Upper lobe of right lung (tissue), 1 donor: ENCODE results near the gene TANC1. TPM values are rescaled to one million over a fixed set of nuclear protein-coding genes. Genes with fewer than 3 reads are reported as not detected.
"Not testable (repeated sequence)": the region's sequence is repeated elsewhere in the genome, so short reads cannot be mapped to it uniquely, and the experiment has no call there.

ENCODE experiments used
- ATAC-seq: fragments of 200-7000 bp; cut with Tn5 transposase; one replicate; pipeline ENCODE4 v1.9.1; 2020; ENCODE audit warnings: mild to moderate bottlenecking, moderate library complexity
- DNase-seq: peaks from one replicate; pipeline ENCODE4 v3.0.0-alpha.2; 2020
- H3K27ac ChIP-seq: fragments of 200-600 bp; one replicate; pipeline ENCODE4 v1.8.0; 2022
- H3K27me3 ChIP-seq: fragments of 200-600 bp; one replicate; pipeline ENCODE4 v1.8.0; 2022; ENCODE audit warnings: mild to moderate bottlenecking
- H3K36me3 ChIP-seq: fragments of 200-600 bp; one replicate; pipeline ENCODE4 v1.8.0; 2022
- H3K4me1 ChIP-seq: fragments of 200-600 bp; one replicate; pipeline ENCODE4 v1.8.0; 2022
- H3K4me3 ChIP-seq: fragments of 200-600 bp; one replicate; pipeline ENCODE4 v1.8.0; 2022; ENCODE audit warnings: mild to moderate bottlenecking
- H3K9me3 ChIP-seq: fragments of 200-600 bp; one replicate; pipeline ENCODE4 v1.8.0; 2022
- intact Hi-C: fragments of 100-400 bp; cut with DNase I; formaldehyde crosslinking; loops from one replicate; pipeline ENCODE4 v1.11.0; 2022
- total RNA-seq: library from RNA; stranded (reverse); fragmentation: NEBNext Ultra II Directional; extraction: Animal tissue kit (Norgen Biotek cat#: 25700); gene quantifications from one replicate; pipeline ENCODE4 v1.2.1, GENCODE V29; 2021
- TF ChIP-seq, protein P1 (sequence below): fragments of 200-600 bp; IDR thresholded peaks from one replicate; pipeline ENCODE4 v1.8.0; 2022; ENCODE audit warnings: antibody characterized with exemption
- donor health status: DM: no; HTN: yes; CAD: no; lungs with severe emphysema.

The TANC1 gene
- total RNA-seq, 1 donor from 2014 or later = 60.4 TPM

DNA sequence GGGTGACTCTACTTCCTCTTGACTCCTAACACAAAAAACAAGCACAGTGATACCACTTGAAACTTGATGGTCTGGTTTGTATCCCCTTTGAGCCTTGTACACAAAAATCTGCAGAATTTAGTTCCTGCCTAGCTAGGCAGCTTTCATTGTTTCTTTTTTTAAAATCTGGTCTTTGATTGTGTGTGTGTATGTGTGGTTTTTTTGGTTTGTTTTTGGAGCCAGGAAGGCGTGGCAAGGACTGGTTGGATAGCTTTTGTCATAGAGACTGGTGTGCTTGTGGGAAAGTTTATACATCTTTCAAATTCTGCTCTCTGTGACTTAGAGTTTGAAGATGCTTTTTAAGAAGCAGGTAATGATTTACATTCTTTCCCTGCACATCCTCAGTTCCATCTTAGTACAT, 127.4 kb downstream of the TANC1 start:
- H3K27ac ChIP-seq = no peak overlapping the region
- intact Hi-C loops = no loop called here
- H3K9me3 ChIP-seq = peaks cover 9% of the 10 kb centered on the region
- H3K27me3 ChIP-seq = no peaks in the 10 kb centered on the region
- peaks cover 11% of the 10 kb centered on the region for H3K36me3 ChIP-seq
- ATAC-seq (no peak), DNase-seq (no peak)
- TF ChIP-seq, protein P1, sequence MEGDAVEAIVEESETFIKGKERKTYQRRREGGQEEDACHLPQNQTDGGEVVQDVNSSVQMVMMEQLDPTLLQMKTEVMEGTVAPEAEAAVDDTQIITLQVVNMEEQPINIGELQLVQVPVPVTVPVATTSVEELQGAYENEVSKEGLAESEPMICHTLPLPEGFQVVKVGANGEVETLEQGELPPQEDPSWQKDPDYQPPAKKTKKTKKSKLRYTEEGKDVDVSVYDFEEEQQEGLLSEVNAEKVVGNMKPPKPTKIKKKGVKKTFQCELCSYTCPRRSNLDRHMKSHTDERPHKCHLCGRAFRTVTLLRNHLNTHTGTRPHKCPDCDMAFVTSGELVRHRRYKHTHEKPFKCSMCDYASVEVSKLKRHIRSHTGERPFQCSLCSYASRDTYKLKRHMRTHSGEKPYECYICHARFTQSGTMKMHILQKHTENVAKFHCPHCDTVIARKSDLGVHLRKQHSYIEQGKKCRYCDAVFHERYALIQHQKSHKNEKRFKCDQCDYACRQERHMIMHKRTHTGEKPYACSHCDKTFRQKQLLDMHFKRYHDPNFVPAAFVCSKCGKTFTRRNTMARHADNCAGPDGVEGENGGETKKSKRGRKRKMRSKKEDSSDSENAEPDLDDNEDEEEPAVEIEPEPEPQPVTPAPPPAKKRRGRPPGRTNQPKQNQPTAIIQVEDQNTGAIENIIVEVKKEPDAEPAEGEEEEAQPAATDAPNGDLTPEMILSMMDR = no peak
- no peak overlapping the region for H3K4me3 ChIP-seq
- H3K4me1 ChIP-seq = peaks cover 67% of the 10 kb centered on the region

DNA sequence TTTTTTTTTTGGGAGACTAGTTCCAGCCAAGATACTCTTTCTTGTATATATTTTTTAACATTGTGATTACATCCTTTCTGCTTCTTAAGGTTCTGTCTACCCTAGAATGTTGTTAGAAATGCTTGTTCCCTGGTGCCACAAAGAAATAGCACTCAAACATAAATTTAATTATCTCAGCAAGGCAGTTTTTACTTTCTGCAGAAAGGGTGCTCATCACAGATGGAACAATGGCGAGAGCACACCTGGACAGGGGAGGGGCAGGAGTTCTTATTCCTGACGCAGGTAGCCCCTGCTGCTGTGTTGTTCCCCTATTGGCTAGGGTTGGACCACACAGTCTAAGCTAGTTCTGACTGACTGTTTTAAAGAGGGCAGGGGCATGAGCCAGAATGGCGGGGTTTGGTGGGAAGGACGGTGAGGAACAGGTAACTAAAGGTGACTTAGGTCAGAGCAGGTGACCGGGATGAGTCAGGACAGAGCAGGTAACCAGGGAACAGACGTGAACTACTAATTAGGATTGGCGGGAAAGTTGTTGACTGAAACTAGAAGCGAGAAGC, 127.9 kb downstream of the TANC1 start:
- Histone ChIP-seq H3K27ac (peak overlapping the region; percentile 14), H3K4me1 (peaks cover 62% of the 10 kb centered on the region), H3K36me3 (peaks cover 11% of the 10 kb centered on the region)
- DNase-seq, intact Hi-C loops, H3K4me3 ChIP-seq, H3K27me3 ChIP-seq, H3K9me3 ChIP-seq, ATAC-seq: not testable (repeated sequence)

DNA sequence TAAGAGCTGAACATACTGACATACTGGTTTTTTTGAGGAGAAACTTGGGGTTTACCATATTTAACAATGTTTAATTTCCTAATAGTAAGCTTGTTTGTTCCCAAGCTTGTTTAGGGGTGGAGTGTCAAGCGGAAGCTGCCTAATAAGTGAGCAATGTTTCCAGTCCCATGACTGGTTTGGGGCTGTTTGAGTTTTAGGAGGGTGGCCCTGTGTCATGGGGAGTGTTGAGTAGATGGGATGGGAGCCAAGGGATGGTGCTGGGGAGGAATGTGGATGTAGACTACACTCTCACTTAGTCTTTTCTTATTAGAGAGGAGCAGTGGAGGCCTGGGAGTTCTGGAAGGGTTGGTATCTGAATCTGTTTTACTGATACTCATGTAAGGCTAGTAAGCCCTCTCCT, 128.5 kb downstream of the TANC1 start:
- Histone ChIP-seq H3K9me3 (peaks cover 9% of the 10 kb centered on the region), H3K27ac (peak overlapping the region; percentile 14), H3K36me3 (peaks cover 11% of the 10 kb centered on the region), H3K4me1 (peaks cover 57% of the 10 kb centered on the region), H3K4me3 (no peak overlapping the region), H3K27me3 (no peaks in the 10 kb centered on the region)
- DNase-seq (no peak), ATAC-seq (no peak)
- intact Hi-C loops = no loop called here
- TF ChIP-seq, protein P1 = no peak

DNA sequence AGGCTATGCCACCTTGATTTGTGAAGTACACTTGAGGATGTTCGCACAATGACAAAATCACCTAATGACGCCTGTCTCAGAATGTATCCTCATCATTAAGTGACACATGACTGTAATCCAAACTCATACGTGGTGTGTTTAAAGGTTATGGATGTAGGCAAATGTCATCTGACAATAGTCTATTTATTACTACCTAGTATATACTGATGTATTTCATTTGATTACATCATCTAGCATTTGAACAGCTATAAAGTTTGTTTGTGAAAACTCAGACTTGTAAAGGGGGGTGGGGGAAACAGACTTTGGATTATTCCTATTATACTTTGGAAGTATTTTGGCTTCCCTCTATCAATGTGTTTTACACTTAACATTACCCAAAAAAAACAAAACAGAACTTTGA, 129.9 kb downstream of the TANC1 start:
- peaks cover 11% of the 10 kb centered on the region for H3K36me3 ChIP-seq
- ATAC-seq = no peak
- no peak overlapping the region for H3K4me3 ChIP-seq
- peak overlapping the region; percentile 39 for H3K27ac ChIP-seq
- no peak for DNase-seq
- TF ChIP-seq, protein P1 = no peak
- intact Hi-C loops = no loop called here
- H3K4me1 ChIP-seq = peaks cover 42% of the 10 kb centered on the region
- H3K9me3 ChIP-seq = peaks cover 9% of the 10 kb centered on the region
- H3K27me3 ChIP-seq = no peaks in the 10 kb centered on the region

DNA sequence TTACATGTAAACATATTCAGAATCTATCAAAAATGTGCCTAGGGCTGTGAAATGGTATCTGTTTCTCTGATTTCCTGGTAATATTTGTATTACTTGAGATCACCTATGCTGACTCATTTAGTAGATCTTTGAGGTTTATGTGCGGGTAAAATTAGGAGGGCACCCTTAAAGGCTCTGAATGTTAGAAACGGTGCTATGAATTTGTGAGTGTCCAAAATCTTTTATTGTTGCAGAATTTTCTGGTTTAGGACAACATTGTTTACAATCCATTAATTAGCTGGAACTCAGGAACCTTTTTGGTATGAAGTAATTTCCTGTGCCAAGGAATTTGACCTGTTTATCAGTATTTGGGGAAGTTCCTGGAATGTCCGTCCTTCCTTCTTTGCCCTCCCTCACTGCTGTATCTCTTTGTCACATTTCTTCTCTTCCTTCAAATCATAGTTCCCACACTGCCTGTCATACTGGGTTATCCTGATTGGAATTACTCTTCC, 130.5 kb downstream of the TANC1 start:
- Histone ChIP-seq H3K9me3 (peaks cover 9% of the 10 kb centered on the region), H3K27me3 (no peaks in the 10 kb centered on the region), H3K4me3 (no peak overlapping the region), H3K27ac (peak overlapping the region; percentile 39), H3K4me1 (peaks cover 36% of the 10 kb centered on the region), H3K36me3 (peaks cover 11% of the 10 kb centered on the region)
- TF ChIP-seq, protein P1 = no peak
- ATAC-seq = no peak
- intact Hi-C loops = no loop called here
- no peak for DNase-seq

DNA sequence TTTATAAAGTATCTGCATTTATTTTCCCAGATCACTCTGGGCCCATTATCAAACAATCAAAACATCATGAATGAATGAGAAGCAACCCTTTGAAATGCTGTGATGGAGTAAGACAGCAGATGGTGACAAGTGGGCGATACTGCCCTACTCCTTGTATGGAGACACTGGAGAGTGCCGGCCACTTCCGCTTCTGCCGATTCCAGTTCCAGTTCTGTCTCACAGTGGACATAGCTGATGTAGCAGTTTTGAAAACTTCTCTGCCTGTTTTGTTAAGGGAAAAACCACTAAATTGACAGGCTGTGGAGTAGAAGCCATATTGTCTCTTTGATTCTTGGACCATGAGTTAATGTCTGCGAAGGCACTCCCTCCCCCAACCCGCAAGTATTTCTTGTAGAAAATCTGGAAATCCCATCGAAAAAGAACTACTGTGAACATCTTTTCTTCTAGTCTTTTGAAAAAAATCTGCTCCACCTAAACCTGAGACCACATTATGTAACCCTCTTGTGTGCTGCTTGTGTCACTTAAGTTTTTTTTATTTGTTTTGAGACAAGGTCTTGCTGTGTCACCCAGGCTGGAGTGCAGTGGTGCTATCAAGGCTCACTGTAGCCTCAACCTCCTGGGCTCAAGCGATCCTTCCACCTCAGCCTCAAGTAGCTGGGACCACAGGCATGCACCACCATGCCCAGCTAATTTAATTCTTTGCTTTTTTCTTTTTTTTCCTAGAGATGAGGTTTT, 133.5 kb downstream of the TANC1 start:
- Histone ChIP-seq H3K36me3 (peaks cover 11% of the 10 kb centered on the region), H3K27ac (no peak overlapping the region), H3K9me3 (peaks cover under 1% of the 10 kb centered on the region), H3K4me1 (peaks cover 31% of the 10 kb centered on the region), H3K27me3 (no peaks in the 10 kb centered on the region), H3K4me3 (no peak overlapping the region)
- intact Hi-C loops = no loop called here
- peak; percentile 86 for ATAC-seq
- TF ChIP-seq, protein P1 = no peak
- DNase-seq = peak; percentile 66
